Measurements from ENCODE around the gene YJEFN3. TPM values are rescaled to one million over a fixed set of nuclear protein-coding genes. Genes with fewer than 3 reads are reported as not detected.

The YJEFN3 gene
- polyA plus RNA-seq, 1 donor (not counting 4 experiments of a cell fraction or from before 2014, with no cell fraction given) = 1.2 TPM

DNA sequence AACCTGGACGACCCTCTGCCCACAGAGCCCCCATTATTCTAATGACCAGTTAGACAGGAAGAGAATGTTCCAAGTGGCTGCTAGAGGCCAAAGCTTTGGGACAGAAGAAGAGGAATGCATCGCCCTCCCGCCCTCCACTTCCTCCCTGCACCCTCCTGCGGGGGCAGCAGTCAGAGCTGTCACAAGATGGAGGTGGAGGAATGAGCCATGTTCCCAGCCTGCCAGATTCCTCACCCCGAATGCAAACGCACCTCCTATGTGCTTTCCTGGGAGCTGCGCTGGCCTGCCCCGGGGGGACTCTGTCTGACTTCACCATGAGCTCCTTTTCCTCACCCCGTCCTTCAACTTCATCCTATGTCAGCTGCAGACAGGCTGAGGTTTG lies 1.7 kb downstream of the YJEFN3 start:
- Histone ChIP-seq H4K20me1 (ENCODE audit: control insufficient read depth, extremely low read depth, insufficient read depth, low read length) (no peaks in the 10 kb centered on the region), H3K9me1 (ENCODE audit: control insufficient read depth, extremely low read depth, insufficient read depth, low read length) (no peaks in the 10 kb centered on the region), H3K79me2 (ENCODE audit: control insufficient read depth, insufficient read depth, low read length) (no peaks in the 10 kb centered on the region), H3K4me2 (ENCODE audit: control insufficient read depth, extremely low read depth, insufficient read depth, low read depth, low read length) (no peak overlapping the region), H2AFZ (ENCODE audit: control insufficient read depth, low read length) (no peak overlapping the region), H3K27ac (ENCODE audit: control insufficient read depth, insufficient read depth, low read length) (no peak overlapping the region), H3K4me1 (ENCODE audit: control insufficient read depth, extremely low read depth, insufficient read depth, low read length) (peaks cover 2% of the 10 kb centered on the region), H3K36me3 (ENCODE audit: control insufficient read depth in 2 of 2, extremely low read depth in 1 of 2, insufficient read depth in 2 of 2, low read length in 2 of 2) (peaks cover 0 to 15% of the 10 kb centered on the region in 2 experiments), H3K4me3 (ENCODE audit: control insufficient read depth in 2 of 3, extremely low read depth in 1 of 3, insufficient read depth in 2 of 3, low read depth in 1 of 3, low read length in 3 of 3) (no peak overlapping the region), H3K27me3 (ENCODE audit: control insufficient read depth, extremely low read depth, insufficient read depth, low read length) (no peaks in the 10 kb centered on the region), H3K9ac (ENCODE audit: control insufficient read depth, extremely low read depth, insufficient read depth, low read length) (no peak overlapping the region), H3K9me3 (ENCODE audit: control insufficient read depth, low read depth, low read length) (no peaks in the 10 kb centered on the region)
- no peak for TF ChIP-seq EZH2 (IDR thresholded peaks at IDR 0.05; ENCODE audit: low read length)
- TF ChIP-seq, protein P1, sequence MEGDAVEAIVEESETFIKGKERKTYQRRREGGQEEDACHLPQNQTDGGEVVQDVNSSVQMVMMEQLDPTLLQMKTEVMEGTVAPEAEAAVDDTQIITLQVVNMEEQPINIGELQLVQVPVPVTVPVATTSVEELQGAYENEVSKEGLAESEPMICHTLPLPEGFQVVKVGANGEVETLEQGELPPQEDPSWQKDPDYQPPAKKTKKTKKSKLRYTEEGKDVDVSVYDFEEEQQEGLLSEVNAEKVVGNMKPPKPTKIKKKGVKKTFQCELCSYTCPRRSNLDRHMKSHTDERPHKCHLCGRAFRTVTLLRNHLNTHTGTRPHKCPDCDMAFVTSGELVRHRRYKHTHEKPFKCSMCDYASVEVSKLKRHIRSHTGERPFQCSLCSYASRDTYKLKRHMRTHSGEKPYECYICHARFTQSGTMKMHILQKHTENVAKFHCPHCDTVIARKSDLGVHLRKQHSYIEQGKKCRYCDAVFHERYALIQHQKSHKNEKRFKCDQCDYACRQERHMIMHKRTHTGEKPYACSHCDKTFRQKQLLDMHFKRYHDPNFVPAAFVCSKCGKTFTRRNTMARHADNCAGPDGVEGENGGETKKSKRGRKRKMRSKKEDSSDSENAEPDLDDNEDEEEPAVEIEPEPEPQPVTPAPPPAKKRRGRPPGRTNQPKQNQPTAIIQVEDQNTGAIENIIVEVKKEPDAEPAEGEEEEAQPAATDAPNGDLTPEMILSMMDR (optimal IDR thresholded peaks at IDR 0.05 in 1 of 3, IDR thresholded peaks at IDR 0.05 in 1 of 3, conservative IDR thresholded peaks at IDR 0.05 in 1 of 3; ENCODE audit: extremely low read depth in 1 of 3, insufficient read depth in 2 of 3, low read length in 3 of 3) = peak in 1 of 3 experiments; percentile 4
- no peak for DNase-seq (ENCODE audit: low read depth, low spot score)
- dilution Hi-C loops (cut with MboI; ENCODE audit: extremely low pct_ligation_motif_present, low sequenced_read_pairs) = no loop called here
- no peak for FAIRE-seq

DNA sequence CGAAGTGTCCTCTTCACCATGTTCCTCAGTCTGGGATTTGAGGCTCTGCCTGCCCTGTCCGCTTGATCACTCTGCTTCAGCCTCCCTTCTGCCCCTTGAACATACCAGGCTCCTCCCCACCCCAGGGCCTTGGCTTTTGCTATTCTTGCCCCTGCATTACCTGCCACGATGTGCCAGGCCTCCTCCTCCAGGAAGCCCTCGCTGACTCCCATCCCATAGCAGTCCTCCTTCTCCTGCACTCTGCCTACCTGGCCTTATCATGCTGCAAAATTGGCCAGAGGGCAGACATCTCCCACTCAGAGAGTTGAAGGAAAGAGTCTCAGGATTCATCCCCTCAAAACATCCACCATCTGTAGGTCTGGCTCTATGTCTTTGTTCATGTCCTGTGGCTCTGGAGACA lies 2.2 kb downstream of the YJEFN3 start:
- Histone ChIP-seq H3K4me2 (ENCODE audit: control insufficient read depth, extremely low read depth, insufficient read depth, low read depth, low read length) (no peak overlapping the region), H3K79me2 (ENCODE audit: control insufficient read depth, insufficient read depth, low read length) (no peaks in the 10 kb centered on the region), H3K9me1 (ENCODE audit: control insufficient read depth, extremely low read depth, insufficient read depth, low read length) (no peaks in the 10 kb centered on the region), H3K27me3 (ENCODE audit: control insufficient read depth, extremely low read depth, insufficient read depth, low read length) (no peaks in the 10 kb centered on the region), H2AFZ (ENCODE audit: control insufficient read depth, low read length) (no peak overlapping the region), H4K20me1 (ENCODE audit: control insufficient read depth, extremely low read depth, insufficient read depth, low read length) (no peaks in the 10 kb centered on the region), H3K9ac (ENCODE audit: control insufficient read depth, extremely low read depth, insufficient read depth, low read length) (no peak overlapping the region), H3K36me3 (ENCODE audit: control insufficient read depth in 2 of 2, extremely low read depth in 1 of 2, insufficient read depth in 2 of 2, low read length in 2 of 2) (peaks cover 0 to 15% of the 10 kb centered on the region in 2 experiments), H3K9me3 (ENCODE audit: control insufficient read depth, low read depth, low read length) (no peaks in the 10 kb centered on the region), H3K4me3 (ENCODE audit: control insufficient read depth in 2 of 3, extremely low read depth in 1 of 3, insufficient read depth in 2 of 3, low read depth in 1 of 3, low read length in 3 of 3) (no peak overlapping the region), H3K4me1 (ENCODE audit: control insufficient read depth, extremely low read depth, insufficient read depth, low read length) (peaks cover 2% of the 10 kb centered on the region), H3K27ac (ENCODE audit: control insufficient read depth, insufficient read depth, low read length) (no peak overlapping the region)
- dilution Hi-C loops (cut with MboI; ENCODE audit: extremely low pct_ligation_motif_present, low sequenced_read_pairs) = no loop called here
- FAIRE-seq (no peak), DNase-seq (ENCODE audit: low read depth, low spot score) (no peak)
- TF ChIP-seq EZH2 (IDR thresholded peaks at IDR 0.05; ENCODE audit: low read length) = no peak
- TF ChIP-seq, protein P1 (optimal IDR thresholded peaks at IDR 0.05 in 1 of 3, IDR thresholded peaks at IDR 0.05 in 1 of 3, conservative IDR thresholded peaks at IDR 0.05 in 1 of 3; ENCODE audit: extremely low read depth in 1 of 3, insufficient read depth in 2 of 3, low read length in 3 of 3) = no peak
